ENCODE data around the gene COG3. TPM values are rescaled to one million over a fixed set of nuclear protein-coding genes. Genes with fewer than 3 reads are reported as not detected.
"Not testable (repeated sequence)": the region's sequence is repeated elsewhere in the genome, so short reads cannot be mapped to it uniquely, and the experiment has no call there.

COG3 gene
- 10 to 100 TPM; 30.5 to 33.1 (median 31.9) TPM for polyA plus RNA-seq (ENCODE audit: insufficient read length in 3 of 3)

DNA sequence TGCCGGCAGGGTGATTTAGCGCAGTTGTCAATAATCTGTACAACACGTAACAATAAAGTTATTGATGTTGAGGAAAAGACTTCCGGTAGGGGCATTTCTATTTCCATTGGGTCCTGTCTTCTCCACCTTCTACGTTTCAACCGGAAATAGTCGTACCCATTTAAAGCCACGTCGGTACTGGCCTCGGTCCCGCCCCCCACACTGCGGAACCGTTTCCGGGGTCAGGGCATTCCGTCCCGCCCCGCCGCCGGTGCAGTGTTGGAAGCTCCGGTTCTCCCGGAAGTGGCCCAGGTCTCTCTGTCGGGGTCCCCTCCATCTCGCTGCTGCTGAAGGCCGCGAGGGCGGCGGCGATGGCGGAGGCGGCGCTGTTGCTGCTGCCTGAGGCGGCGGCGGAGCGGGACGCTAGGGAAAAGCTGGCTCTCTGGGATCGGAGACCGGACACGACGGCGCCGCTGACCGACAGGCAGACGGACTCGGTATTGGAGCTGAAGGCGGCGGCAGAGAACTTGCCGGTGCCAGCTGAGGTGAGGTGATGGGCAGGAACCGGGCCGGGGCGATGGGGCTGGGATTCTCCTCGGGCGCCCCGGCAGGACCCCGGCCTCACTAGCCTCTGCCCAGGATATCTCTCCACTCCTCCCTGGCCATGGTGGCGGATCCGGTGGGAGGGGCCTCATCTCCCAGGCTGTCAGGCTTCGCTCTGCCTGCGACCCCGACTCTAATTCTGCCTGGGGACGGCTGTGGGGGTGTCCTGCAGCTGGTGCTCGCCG, at the start of gene COG3:
Gene COG3, plus strand, starts transcription at position 253 of the 767 bp plus-strand sequence. Its CDS starts 98 bp downstream, at position 351.
- peak; percentile 84 to 87 (median 86) for DNase-seq (ENCODE audit: low read depth in 3 of 3, low spot score in 2 of 3)

DNA sequence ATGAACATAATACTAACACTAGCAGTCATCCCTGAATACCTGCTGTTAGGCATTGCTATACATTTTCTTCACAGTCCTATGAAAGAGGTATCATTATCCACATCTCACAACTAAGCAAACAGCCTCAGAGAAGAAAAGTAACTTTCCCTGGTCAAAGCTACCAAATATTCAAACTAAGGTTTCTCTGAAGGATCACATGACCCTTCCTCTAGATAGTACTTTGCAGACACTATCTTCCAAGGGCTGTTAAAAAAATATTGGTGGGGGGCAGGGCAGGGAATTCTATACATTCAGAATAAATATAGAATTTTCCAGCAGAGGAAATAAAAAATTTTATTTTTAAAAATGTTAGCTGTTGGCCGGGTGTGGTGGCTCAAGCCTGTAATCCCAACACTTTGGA, 49.6 kb upstream of the COG3 start:
- DNase-seq (ENCODE audit: low read depth in 3 of 3, low spot score in 2 of 3), result no peak

DNA sequence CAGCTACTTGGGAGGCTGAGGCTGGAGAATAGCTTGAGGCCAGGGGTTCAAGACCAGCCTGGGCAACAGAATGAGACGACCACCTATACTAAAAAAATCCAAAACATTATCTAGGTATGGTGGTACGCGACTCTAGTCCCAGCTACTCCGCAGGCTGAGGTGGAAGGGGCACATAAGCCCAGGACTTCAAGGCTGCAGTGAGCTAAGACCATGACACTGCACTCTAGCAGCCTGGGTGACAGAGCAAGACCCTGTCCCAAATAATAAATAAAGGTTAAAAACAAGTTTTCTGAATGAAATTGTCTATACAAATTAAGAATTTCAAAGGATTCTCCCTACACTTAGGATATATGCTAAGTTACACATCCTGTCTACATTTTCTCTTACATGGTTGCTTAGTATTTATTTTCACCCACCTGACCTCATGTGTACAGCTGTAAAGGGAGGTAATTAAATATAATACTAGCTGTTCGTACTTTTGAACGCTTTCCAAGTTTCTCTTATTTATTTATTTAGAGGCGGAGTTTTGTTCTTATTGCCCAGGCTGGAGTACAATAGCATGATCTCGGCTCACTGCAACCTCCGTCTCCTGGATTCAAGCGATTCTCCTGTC, 48.1 kb upstream of the COG3 start:
- DNase-seq (ENCODE audit: low read depth in 3 of 3, low spot score in 2 of 3), result no peak

DNA sequence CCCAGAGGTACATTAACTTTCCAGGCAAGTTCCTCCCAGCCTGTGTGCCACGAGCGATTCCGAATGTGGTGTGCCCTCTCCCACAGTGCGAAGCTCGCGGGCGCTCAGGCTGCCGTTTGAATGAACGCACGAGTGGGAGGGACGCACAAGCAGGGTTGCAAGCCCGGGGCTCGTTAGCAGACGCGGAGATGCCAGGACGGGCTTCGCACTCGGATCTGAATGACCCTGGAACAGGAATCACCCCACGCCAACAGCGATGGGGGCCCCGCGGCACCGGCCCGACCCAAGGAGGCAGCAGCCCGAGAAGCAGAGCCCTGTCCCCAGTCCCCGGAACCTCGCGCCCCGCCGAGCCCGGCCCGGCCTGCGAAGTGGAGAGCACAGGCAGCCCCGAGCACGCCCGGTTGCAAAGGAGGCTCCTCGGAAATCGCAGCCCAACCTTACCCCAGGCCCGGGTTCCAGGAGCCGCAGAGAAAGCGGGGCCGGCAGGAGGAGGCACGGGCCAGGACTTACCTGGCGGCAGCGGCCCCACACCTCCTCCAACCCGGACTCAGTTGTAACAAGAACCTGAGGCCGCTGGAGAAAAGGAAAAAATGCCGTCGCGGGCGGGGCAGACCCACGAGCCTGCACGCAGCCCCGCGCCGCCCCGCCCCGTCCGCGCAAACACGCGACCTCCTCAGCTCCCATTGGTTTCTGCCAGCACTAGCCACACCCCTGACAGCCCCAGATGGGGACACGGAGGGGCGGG, 46.8 kb upstream of the COG3 start, which contains the start of gene SLC25A30:
Gene SLC25A30, minus strand, starts transcription at position 584 of the 745 bp plus-strand sequence. CDS start 6,948 bp downstream, outside the sequence.
- peak; percentile 41 to 81 (median 67) for DNase-seq (ENCODE audit: low read depth in 3 of 3, low spot score in 2 of 3)

DNA sequence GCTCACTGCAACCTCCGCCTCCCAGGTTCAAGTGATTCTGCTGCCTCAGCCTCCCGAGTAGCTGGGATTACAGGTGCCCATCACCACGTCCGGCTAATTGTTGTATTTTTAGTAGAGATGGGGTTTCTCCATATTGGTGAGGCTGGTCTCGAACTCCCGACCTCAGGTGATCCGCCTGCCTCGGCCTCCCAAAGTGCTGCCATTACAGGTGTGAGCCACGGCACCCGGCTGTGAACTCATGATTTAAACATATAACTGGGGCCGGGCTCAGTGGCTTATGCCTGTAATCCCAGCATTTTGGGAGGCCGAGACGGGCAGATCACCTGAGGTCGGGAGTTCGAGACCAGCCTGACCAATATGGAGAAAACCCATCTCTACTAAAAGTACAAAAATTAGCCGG, 45.4 kb upstream of the COG3 start:
- DNase-seq (ENCODE audit: low read depth in 3 of 3, low spot score in 2 of 3), result not testable (repeated sequence)

DNA sequence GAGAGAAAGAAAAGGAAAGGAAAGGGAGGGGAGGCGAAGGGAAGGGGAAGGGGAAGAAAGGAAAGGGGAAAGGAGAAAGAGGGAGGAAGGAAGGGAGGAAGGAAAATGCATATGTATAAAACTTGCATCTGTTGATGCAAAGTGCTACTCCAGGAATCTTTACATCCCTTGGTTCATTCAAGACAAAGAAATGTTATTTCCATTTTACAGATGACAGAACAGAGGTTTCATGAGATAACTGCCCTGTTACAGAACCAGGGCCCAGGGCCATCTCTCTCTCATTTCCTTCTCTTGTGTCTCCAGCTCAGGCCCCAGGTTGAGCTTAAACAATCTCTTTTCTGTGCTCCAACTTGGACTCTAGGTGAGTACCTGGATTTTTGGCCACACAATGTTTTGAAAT, 44.8 kb upstream of the COG3 start:
- no peak for DNase-seq (ENCODE audit: low read depth in 3 of 3, low spot score in 2 of 3)

DNA sequence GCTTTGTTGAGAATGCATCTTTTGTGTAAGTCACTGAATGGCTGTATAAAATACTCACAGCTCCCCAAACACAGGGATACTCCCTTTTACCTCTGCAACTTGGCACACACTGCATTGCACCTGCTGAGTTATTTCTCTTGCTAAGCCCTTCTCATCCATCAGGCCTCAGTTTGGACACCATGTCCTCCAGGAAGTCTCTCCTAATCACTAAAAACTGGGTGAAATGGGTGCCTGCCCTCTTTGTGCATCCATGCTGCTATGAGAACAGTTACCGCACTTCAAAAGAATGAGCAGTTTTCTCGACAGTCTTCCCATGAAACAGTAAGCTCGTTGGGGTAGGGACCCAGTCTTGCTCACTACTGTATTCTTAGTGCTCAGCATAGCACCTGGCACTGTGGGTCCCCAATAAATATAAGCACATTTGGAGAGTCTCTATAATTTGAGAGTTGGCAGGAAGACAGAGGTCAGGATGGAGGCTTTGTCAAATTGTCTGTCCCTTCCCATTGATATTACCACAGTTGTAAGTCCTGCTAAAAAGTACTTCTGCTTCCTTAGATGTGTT, 41.9 kb upstream of the COG3 start:
- no peak for DNase-seq (ENCODE audit: low read depth in 3 of 3, low spot score in 2 of 3)

DNA sequence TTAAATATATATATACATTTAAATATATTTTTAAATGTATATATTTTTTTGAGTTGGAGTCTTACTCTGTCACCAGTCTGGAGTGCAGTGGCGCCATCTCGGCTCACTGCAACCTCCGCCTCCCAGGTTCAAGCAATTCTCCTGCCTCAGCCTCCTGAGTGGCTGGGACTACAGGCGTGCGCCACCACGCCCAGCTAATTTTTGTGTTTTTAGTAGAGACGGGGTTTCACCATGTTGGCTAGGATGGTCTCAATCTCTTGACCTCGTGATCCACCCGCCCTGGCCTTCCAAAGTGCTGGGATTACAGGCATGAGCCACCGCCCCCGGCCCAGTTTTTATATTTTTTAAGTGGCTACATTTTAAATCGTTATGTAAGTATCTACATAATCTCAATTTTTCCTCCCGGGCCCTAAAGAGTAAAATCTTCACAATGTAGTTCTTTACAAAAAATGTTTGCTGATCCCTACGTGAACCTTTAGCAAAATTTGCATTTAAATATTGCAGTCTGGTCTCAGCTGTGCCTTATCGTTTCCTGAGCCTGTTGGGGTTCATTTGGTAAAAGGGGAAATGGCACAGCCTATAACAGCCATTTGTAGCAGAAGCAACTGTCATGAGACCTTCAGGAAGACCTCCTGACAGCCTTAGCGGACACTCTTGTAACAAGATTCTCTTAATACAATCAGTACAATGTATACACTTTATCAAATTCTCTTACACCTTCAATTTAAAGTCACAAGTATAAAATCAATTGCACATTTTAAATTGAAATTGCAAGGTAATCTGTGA, 38.5 kb upstream of the COG3 start:
- not testable (repeated sequence) for DNase-seq (ENCODE audit: low read depth in 3 of 3, low spot score in 2 of 3)

- DNase-seq (ENCODE audit: low read depth in 3 of 3, low spot score in 2 of 3), result no peak
Measured at GRCh38 chr13:45432737-45433380, 31.9 kb upstream of the COG3 start.

DNA sequence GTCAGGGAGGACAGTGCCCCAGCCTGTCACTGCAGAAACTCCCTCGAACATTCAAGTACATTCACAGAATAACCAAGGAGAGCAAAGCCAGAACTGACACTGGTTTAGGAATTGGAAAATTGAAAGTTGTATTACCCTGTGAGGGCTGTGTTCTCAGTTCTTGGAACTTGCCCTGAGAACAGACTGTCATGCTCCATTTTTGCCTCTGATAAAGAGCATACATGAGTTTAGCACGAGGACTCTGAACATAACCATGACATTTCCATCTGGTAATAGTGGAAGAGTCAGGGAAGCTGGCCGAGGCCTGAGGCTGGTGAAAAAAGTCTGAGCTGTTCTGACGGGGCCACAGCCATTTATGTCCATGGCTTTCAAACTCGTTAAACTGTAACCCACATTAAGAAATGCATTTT, 31.4 kb upstream of the COG3 start:
- DNase-seq (ENCODE audit: low read depth in 3 of 3, low spot score in 2 of 3), result no peak

- no peak for DNase-seq (ENCODE audit: low read depth in 3 of 3, low spot score in 2 of 3)
Measured at GRCh38 chr13:45434556-45435371, 30.0 kb upstream of the COG3 start.

DNA sequence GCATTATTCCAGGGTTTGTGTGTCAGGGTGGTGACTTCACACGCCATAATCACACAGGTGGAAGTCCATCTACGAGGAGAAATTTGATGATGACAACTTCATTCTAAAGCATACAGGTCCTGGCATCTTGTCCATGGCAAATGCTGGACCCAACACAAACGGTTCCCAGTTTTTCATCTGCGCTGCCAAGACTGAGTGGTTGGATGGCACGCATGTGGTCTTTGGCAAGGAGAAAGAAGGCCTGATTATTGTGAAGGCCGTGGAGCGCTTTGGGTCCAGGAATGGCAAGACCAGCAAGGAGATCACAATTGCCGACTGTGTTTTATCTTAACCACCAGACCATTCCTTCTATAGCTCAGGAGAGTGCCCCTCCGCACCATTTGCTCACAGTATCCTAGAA, 28.4 kb upstream of the COG3 start:
- DNase-seq (ENCODE audit: low read depth in 3 of 3, low spot score in 2 of 3), result no peak

- no peak for DNase-seq (ENCODE audit: low read depth in 3 of 3, low spot score in 2 of 3)
Measured at GRCh38 chr13:45436953-45437352, 27.8 kb upstream of the COG3 start.

DNA sequence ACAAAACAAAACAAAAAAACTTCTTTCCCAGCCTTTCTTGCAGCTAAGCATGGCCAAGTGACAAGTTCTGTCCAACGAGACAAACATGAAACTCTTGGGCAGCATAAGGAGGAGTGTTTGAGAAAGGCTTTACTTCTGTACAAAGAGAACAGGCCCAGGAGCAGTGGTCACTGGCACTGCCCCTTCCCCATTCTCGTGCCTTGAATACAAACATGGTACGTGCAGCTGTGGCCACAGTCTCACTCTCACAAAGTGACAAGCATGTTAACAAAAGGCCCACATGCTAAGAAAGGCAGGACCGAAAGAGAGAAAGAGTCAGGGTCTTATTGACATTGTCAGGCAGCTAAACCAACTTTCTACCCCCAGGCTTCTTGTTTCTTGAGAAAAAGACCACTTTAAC, 26.8 kb upstream of the COG3 start:
- DNase-seq (ENCODE audit: low read depth in 3 of 3, low spot score in 2 of 3), result no peak

DNA sequence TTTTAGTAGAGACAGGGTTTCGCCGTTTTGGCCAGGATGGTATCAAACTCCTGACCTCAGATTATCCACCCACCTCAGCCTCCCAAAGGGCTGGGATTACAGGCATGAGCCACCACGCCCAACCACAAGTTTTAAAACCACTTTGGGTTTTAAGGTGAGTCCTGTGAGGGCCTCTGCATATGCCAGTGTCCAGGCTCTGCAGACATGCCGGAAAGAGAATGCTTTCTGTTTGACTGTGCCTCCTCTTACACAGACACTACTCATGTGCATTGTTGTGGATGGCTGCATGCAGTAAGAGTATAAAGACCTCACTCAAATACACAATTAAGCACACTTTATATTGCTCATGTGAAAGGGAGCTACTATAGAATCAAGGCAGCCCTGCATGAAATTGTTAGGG, 25.7 kb upstream of the COG3 start:
- DNase-seq (ENCODE audit: low read depth in 3 of 3, low spot score in 2 of 3), result no peak

- no peak for DNase-seq (ENCODE audit: low read depth in 3 of 3, low spot score in 2 of 3)
Measured at GRCh38 chr13:45439781-45440462, 24.8 kb upstream of the COG3 start.

- no peak for DNase-seq (ENCODE audit: low read depth in 3 of 3, low spot score in 2 of 3)
Measured at GRCh38 chr13:45441633-45442032, 23.1 kb upstream of the COG3 start.

DNA sequence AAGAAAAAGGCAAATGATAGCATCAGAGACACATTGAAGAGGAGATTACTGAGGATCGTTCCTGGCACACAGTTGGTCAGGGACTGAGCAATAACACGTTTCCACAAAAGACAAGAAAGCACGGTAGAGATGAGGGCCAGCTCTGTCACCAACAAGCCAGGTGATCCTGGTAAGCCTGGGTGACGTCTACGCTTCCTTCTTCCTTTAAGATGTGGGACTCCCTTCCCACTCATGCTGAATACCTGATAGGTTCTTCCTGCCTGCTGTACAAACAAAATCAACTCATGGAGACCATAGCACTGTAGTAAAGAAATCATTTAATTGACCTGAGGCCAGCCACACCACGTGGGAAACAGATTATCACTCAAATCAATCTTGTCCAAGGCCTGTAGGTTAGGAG, 19.7 kb upstream of the COG3 start:
- DNase-seq (ENCODE audit: low read depth in 3 of 3, low spot score in 2 of 3), result no peak
